Aorta (tissue), 5 donors: ENCODE results near the gene PTPN7. TPM values are rescaled to one million over a fixed set of nuclear protein-coding genes. Genes with fewer than 3 reads are reported as not detected.
"Not testable (repeated sequence)": the region's sequence is repeated elsewhere in the genome, so short reads cannot be mapped to it uniquely, and the experiment has no call there.

ENCODE experiments used
- ATAC-seq: fragments of 200-7000 bp; cut with Tn5 transposase; one replicate; pipeline ENCODE4 v1.9.1; 2022; ENCODE audit warnings: moderate library complexity; ENCODE audit not compliant: low FRiP score
- DNase-seq, 2 donors: peaks; one replicate each; pipeline ENCODE4 v3.0.0-alpha.2; 2020
- H3K27ac ChIP-seq, 2 donors: one replicate each; pipeline ENCODE4 v1.5.1; 2013; ENCODE audit warnings: low read length in 2 of 2, mild to moderate bottlenecking in 2 of 2, moderate library complexity in 2 of 2, control low read depth in 1 of 2, inconsistent platforms in 1 of 2, low read depth in 1 of 2
- H3K27me3 ChIP-seq, 2 donors: one replicate each; pipeline ENCODE4 v1.6.1; 2013; ENCODE audit warnings: control low read depth in 1 of 2, low read length in 1 of 2, mild to moderate bottlenecking in 1 of 2, moderate library complexity in 1 of 2; ENCODE audit not compliant: insufficient read depth in 2 of 2, control insufficient read depth in 1 of 2
- H3K36me3 ChIP-seq, 2 donors: one replicate each; pipeline ENCODE4 v1.6.1; 2013; ENCODE audit warnings: control low read depth in 1 of 2, low read length in 1 of 2, mild to moderate bottlenecking in 1 of 2; ENCODE audit not compliant: insufficient read depth in 2 of 2, control insufficient read depth in 1 of 2
- H3K4me1 ChIP-seq, 2 donors: one replicate each; pipeline ENCODE4 v1.6.1; 2013; ENCODE audit warnings: low read length in 2 of 2, control low read depth in 1 of 2, mild to moderate bottlenecking in 1 of 2, moderate library complexity in 1 of 2; ENCODE audit not compliant: insufficient read depth in 2 of 2, control insufficient read depth in 1 of 2
- H3K4me3 ChIP-seq, 2 donors: one replicate each; pipeline ENCODE4 v1.5.1; 2013; ENCODE audit warnings: low read length in 2 of 2, control low read depth in 1 of 2, mild to moderate bottlenecking in 1 of 2
- H3K9me3 ChIP-seq: one replicate; pipeline ENCODE4 v1.6.1; 2013; ENCODE audit warnings: mild to moderate bottlenecking, low read length; ENCODE audit not compliant: control insufficient read depth
- WGBS, 2 donors: extraction: QIAGEN DNeasy Blood & Tissue Kit; methylation state at CpG; one replicate each; pipeline ENCODE4 v1.1.7; 2013; 5-methylcytosine and 5-hydroxymethylcytosine counted together
- intact Hi-C, 2 donors: fragments of 100-400 bp; cut with DNase I; formaldehyde crosslinking; loops; one replicate each; pipeline versions ENCODE4 v1.14.2 to v1.15.0; 2022
- polyA plus RNA-seq, 2 donors: library from polyadenylated mRNA; stranded (reverse); fragments of 200-250 nt; gene quantifications; one replicate each; pipeline ENCODE4 v1.2.3, GENCODE V29; 2013
- total RNA-seq, 2 donors: library from RNA; stranded (reverse); fragmentation: NEBNext Ultra II Directional; extraction: Animal tissue kit (Norgen Biotek cat#: 25700); gene quantifications; one replicate each; pipeline ENCODE4 v1.2.1, GENCODE V29; 2021
- donor health status: healthy with polysubstance abuse.
- donor health status: Bipolar disorder and iron deficiency.
- donor health status: DM: no; HTN: no; CAD: no.
- donor health status: DM: no; HTN: no; CAD: no.
- donor health status: DM: yes; HTN: yes; CAD: no.

Gene PTPN7
- total and polyA plus RNA-seq, 4 donors = 0.33 to 5.7 (median 3.4) TPM

- H3K27me3 ChIP-seq = no peaks in the 10 kb centered on the region
- H3K9me3 ChIP-seq = no peaks in the 10 kb centered on the region
- H3K4me1 ChIP-seq = no peaks in the 10 kb centered on the region
- H3K27ac ChIP-seq = no peak overlapping the region
- 81 to 83% methylated on average over 10 to 11 of the region's 11 CpGs for WGBS, 2 donors
- intact Hi-C loops = no loop called here
- H3K4me3 ChIP-seq = no peak overlapping the region
- DNase-seq (no peak), ATAC-seq (no peak)
- no peaks in the 10 kb centered on the region for H3K36me3 ChIP-seq
Measured at GRCh38 chr1:202171292-202172014, 11.1 kb upstream of the PTPN7 start.

- H3K36me3 ChIP-seq = no peaks in the 10 kb centered on the region
- DNase-seq = no peak
- WGBS, 2 donors = 93 to 95% methylated on average over 6 of the region's 6 CpGs
- no peaks in the 10 kb centered on the region for H3K27me3 ChIP-seq
- no peak for ATAC-seq
- no peak overlapping the region for H3K4me3 ChIP-seq
- intact Hi-C loops = no loop called here
- no peak overlapping the region for H3K27ac ChIP-seq
- no peaks in the 10 kb centered on the region for H3K4me1 ChIP-seq
- H3K9me3 ChIP-seq = no peaks in the 10 kb centered on the region
Measured at GRCh38 chr1:202170726-202171125, 10.3 kb upstream of the PTPN7 start.

GRCh38 chr1:202168861-202169260 is 8.5 kb upstream of the PTPN7 start:
- Histone ChIP-seq H3K27ac (no peak overlapping the region), H3K4me3 (no peak overlapping the region), H3K9me3 (no peaks in the 10 kb centered on the region), H3K27me3 (no peaks in the 10 kb centered on the region), H3K36me3 (no peaks in the 10 kb centered on the region), H3K4me1 (no peaks in the 10 kb centered on the region)
- ATAC-seq (no peak), DNase-seq (no peak)
- 93 to 96% methylated on average over 7 of the region's 7 CpGs for WGBS, 2 donors
- intact Hi-C loops = no loop called here

- ATAC-seq (no peak), DNase-seq (peak in 1 of 2 donors; percentile 56)
- no peaks in the 10 kb centered on the region for H3K36me3 ChIP-seq
- H3K27ac ChIP-seq = no peak overlapping the region
- H3K4me1 ChIP-seq = no peaks in the 10 kb centered on the region
- intact Hi-C loops = no loop called here
- H3K4me3 ChIP-seq = no peak overlapping the region
- WGBS, 2 donors = 68 to 81% methylated on average over 18 of the region's 18 CpGs
- H3K27me3 ChIP-seq = no peaks in the 10 kb centered on the region
- no peaks in the 10 kb centered on the region for H3K9me3 ChIP-seq
Measured at GRCh38 chr1:202167708-202168415, 7.5 kb upstream of the PTPN7 start.

- H3K36me3 ChIP-seq, H3K27ac ChIP-seq, intact Hi-C loops, H3K9me3 ChIP-seq, ATAC-seq, H3K4me3 ChIP-seq, H3K4me1 ChIP-seq, H3K27me3 ChIP-seq, DNase-seq: not testable (repeated sequence)
- WGBS, 2 donors = 72 to 78% methylated on average over 13 of the region's 13 CpGs
Measured at GRCh38 chr1:202167054-202167453, 6.7 kb upstream of the PTPN7 start.

- Histone ChIP-seq H3K36me3 (no peaks in the 10 kb centered on the region), H3K27me3 (no peaks in the 10 kb centered on the region), H3K9me3 (no peaks in the 10 kb centered on the region), H3K4me3 (no peak overlapping the region), H3K4me1 (no peaks in the 10 kb centered on the region), H3K27ac (no peak overlapping the region)
- 93 to 97% methylated on average over 8 to 9 of the region's 9 CpGs for WGBS, 2 donors
- DNase-seq (no peak), ATAC-seq (no peak)
- intact Hi-C loops = no loop called here
Measured at GRCh38 chr1:202165942-202166843, 5.8 kb upstream of the PTPN7 start.

GRCh38 chr1:202165267-202165941 is 5.0 kb upstream of the PTPN7 start:
- H3K9me3 ChIP-seq = no peaks in the 10 kb centered on the region
- H3K27me3 ChIP-seq = no peaks in the 10 kb centered on the region
- no peak overlapping the region for H3K4me3 ChIP-seq
- no peaks in the 10 kb centered on the region for H3K4me1 ChIP-seq
- H3K36me3 ChIP-seq = no peaks in the 10 kb centered on the region
- H3K27ac ChIP-seq = no peak overlapping the region
- 83 to 87% methylated on average over 20 of the region's 20 CpGs for WGBS, 2 donors
- DNase-seq (no peak), ATAC-seq (no peak)
- intact Hi-C loops = no loop called here

GRCh38 chr1:202164271-202165037 is 4.1 kb upstream of the PTPN7 start:
- Histone ChIP-seq H3K27me3 (no peaks in the 10 kb centered on the region), H3K36me3 (no peaks in the 10 kb centered on the region), H3K27ac (no peak overlapping the region), H3K9me3 (no peaks in the 10 kb centered on the region), H3K4me1 (no peaks in the 10 kb centered on the region), H3K4me3 (no peak overlapping the region)
- 84% methylated on average over 11 of the region's 11 CpGs for WGBS, 2 donors
- intact Hi-C loops = no loop called here
- ATAC-seq = no peak
- DNase-seq = no peak
